ENCODE results near the gene MAP2. TPM values are rescaled to one million over a fixed set of nuclear protein-coding genes. Genes with fewer than 3 reads are reported as not detected.

Gene MAP2
- total and polyA plus RNA-seq, 2 of the 13 experiments (the other 11 are each of a cell fraction or from before 2014, with no cell fraction given) = 0.08 TPM; not detected in 1

DNA sequence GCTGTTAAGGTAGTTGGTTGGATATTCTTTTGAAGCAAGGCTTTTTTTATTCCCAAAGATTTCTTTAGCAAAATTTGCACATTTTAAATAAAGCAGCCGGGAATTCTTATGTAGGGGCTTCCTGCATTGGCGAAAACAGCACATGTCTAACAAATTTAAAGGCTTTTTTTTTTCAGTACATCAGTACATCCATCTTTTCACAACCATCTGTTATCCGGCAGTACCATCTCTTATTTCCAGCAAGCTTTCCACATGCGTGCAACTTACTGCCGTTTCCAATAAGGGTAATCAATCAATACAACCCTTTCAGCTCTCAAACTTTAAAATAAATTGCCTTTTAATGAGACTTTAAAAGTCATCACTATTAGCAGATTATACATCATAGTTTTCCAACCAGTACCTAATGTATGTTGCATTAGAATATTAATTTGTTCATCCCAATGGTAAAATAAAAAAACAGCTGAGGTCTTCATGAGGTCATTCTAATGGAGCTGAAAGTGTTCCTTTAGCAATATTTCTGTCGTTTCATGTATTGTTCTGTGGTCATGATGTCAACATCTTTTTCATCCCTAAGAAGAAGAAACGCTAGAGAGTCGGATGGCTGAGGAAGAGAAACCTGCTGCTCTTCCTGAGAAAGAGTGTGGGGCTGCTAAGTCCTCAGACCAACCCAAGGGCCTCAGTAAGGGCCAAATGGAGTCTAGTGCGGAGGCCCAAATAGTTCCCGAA is 266.3 kb downstream of the MAP2 start:
- H4K20me1 ChIP-seq (ENCODE audit: insufficient read depth, low read length) = no peaks in the 10 kb centered on the region
- no peak overlapping the region for H2AFZ ChIP-seq (ENCODE audit: low read length)
- no TSS peak for BruUV-seq (replicated peaks)
- no peaks in the 10 kb centered on the region for H3K4me1 ChIP-seq (ENCODE audit: insufficient read depth, low read length)
- H3K79me2 ChIP-seq (ENCODE audit: insufficient read depth, low read length) = no peaks in the 10 kb centered on the region
- POLR2A ChIA-PET = no interaction called here
- TF ChIP-seq TEAD3 (CRISPR knock-in tag; optimal IDR thresholded peaks at IDR 0.05; ENCODE audit: borderline replicate concordance) (no peak), ZNF773 (CRISPR knock-in tag; IDR thresholded peaks at IDR 0.05; ENCODE audit: borderline replicate concordance) (no peak), ARNT2 (CRISPR knock-in tag; IDR thresholded peaks at IDR 0.05; ENCODE audit: low read depth) (no peak), YEATS4 (CRISPR knock-in tag; IDR thresholded peaks at IDR 0.05; ENCODE audit: borderline replicate concordance) (no peak), MED8 (CRISPR knock-in tag; IDR thresholded peaks at IDR 0.05; ENCODE audit: insufficient replicate concordance) (no peak), ZNF326 (CRISPR knock-in tag; IDR thresholded peaks at IDR 0.05; ENCODE audit: borderline replicate concordance) (no peak), KMT2B (CRISPR knock-in tag; IDR thresholded peaks at IDR 0.05) (no peak), MTA1 (CRISPR knock-in tag; IDR thresholded peaks at IDR 0.05; ENCODE audit: borderline replicate concordance) (no peak)
- TF ChIP-seq, protein P1, sequence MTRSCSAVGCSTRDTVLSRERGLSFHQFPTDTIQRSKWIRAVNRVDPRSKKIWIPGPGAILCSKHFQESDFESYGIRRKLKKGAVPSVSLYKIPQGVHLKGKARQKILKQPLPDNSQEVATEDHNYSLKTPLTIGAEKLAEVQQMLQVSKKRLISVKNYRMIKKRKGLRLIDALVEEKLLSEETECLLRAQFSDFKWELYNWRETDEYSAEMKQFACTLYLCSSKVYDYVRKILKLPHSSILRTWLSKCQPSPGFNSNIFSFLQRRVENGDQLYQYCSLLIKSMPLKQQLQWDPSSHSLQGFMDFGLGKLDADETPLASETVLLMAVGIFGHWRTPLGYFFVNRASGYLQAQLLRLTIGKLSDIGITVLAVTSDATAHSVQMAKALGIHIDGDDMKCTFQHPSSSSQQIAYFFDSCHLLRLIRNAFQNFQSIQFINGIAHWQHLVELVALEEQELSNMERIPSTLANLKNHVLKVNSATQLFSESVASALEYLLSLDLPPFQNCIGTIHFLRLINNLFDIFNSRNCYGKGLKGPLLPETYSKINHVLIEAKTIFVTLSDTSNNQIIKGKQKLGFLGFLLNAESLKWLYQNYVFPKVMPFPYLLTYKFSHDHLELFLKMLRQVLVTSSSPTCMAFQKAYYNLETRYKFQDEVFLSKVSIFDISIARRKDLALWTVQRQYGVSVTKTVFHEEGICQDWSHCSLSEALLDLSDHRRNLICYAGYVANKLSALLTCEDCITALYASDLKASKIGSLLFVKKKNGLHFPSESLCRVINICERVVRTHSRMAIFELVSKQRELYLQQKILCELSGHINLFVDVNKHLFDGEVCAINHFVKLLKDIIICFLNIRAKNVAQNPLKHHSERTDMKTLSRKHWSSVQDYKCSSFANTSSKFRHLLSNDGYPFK (CRISPR knock-in tag; IDR thresholded peaks at IDR 0.05; ENCODE audit: borderline replicate concordance) = no peak
- intact Hi-C loops (cut with micrococcal nuclease; ENCODE audit: unreplicated experiment) (no loop called here), in situ Hi-C loops (cut with HindIII; ENCODE audit: extremely low pct_ligation_motif_present, low pct_unique_long_range_greater_than_20kb) (no loop called here)
- DNase-seq (ENCODE audit: low spot score) (no peak), FAIRE-seq (no peak), ATAC-seq (no peak)
- no peaks in the 10 kb centered on the region for H3K9me3 ChIP-seq (ENCODE audit: low read length)
- no peak overlapping the region for H3K4me3 ChIP-seq (replicated peaks in 1 of 3; ENCODE audit: insufficient read depth in 1 of 3, low read depth in 2 of 3, low read length in 3 of 3)
- H3K27ac ChIP-seq (ENCODE audit: extremely low read length, insufficient read depth, low read length) = no peak overlapping the region
- H3K27me3 ChIP-seq (ENCODE audit: control insufficient read depth in 1 of 2, insufficient read depth in 2 of 2, low read length in 2 of 2) = no peaks in the 10 kb centered on the region; a peak in 1 of 5 replicates
- CTCF ChIA-PET (ENCODE audit: low intra/inter-chr PET ratio, low total read pairs) = no interaction called here
- H3K4me2 ChIP-seq (ENCODE audit: low read depth, low read length) = no peak overlapping the region
- WGBS (ENCODE audit: low lambda C conversion rate) = 16% methylated on average over 10 of the region's 10 CpGs
- no peak overlapping the region for H3K9ac ChIP-seq (ENCODE audit: insufficient read depth, low read depth, low read length)
- no peaks in the 10 kb centered on the region for H3K36me3 ChIP-seq (replicated peaks in 1 of 2; ENCODE audit: control insufficient read depth in 1 of 2, insufficient read depth in 2 of 2, low read length in 2 of 2)

All from HepG2 (cell line).